Measurements from ENCODE around the gene VPS11.

DNA sequence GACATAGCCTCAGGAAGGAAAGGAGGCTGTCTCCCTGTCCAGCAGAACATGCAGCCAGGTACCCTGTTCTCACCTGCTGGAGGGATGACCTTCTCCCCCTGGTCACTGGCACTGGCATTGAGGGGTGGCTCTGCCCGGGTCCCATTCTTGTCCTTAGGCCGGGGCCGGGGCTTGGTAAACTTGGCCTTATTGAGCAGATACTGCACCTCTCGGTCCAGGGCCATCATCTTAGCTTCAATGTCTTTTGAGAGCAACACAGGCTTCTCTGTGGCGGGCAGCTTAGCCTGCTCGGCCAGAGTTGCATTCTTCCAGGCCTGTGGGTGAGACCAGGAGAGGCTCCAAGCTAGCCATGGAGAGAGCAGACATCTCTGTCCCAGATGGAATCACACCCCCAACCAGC lies 21.1 kb upstream of the VPS11 start:
- TF ChIP-seq, protein P1, sequence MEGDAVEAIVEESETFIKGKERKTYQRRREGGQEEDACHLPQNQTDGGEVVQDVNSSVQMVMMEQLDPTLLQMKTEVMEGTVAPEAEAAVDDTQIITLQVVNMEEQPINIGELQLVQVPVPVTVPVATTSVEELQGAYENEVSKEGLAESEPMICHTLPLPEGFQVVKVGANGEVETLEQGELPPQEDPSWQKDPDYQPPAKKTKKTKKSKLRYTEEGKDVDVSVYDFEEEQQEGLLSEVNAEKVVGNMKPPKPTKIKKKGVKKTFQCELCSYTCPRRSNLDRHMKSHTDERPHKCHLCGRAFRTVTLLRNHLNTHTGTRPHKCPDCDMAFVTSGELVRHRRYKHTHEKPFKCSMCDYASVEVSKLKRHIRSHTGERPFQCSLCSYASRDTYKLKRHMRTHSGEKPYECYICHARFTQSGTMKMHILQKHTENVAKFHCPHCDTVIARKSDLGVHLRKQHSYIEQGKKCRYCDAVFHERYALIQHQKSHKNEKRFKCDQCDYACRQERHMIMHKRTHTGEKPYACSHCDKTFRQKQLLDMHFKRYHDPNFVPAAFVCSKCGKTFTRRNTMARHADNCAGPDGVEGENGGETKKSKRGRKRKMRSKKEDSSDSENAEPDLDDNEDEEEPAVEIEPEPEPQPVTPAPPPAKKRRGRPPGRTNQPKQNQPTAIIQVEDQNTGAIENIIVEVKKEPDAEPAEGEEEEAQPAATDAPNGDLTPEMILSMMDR (IDR thresholded peaks at IDR 0.05) = no peak
- TF ChIP-seq EP300 (IDR thresholded peaks at IDR 0.05) = no peak
- TF ChIP-seq POLR2AphosphoS5 (IDR thresholded peaks at IDR 0.05) = no peak
